Measurements from ENCODE around the gene KCTD4. TPM values are rescaled to one million over a fixed set of nuclear protein-coding genes. Genes with fewer than 3 reads are reported as not detected.

KCTD4 gene
- total RNA-seq, 2 donors from 2014 or later: not detected

GRCh38 chr13:45196096-45196495 lies 4.7 kb downstream of the KCTD4 start:
- no peak for DNase-seq
- 81% methylated on average over 3 of the region's 3 CpGs; no CpG with 5 or more reads in 1 of the 2 experiments for WGBS, 2 experiments (ENCODE audit: insufficient coverage in 1 of 2, insufficient read length in 1 of 2)
- Histone ChIP-seq H3K27me3 (ENCODE audit: control insufficient read depth, insufficient read depth, low read length, poor library complexity, severe bottlenecking) (no peaks in the 10 kb centered on the region), H3K4me3 (ENCODE audit: low read length) (no peak overlapping the region), H3K9ac (ENCODE audit: extremely low read depth, low read length, poor library complexity, severe bottlenecking) (no peak overlapping the region), H3K9me3 (ENCODE audit: control insufficient read depth, low read length) (no peaks in the 10 kb centered on the region), H3K27ac (ENCODE audit: low read depth, low read length) (no peak overlapping the region), H3K4me1 (ENCODE audit: control insufficient read depth, insufficient read depth, low read length) (peaks cover 8% of the 10 kb centered on the region), H3K36me3 (ENCODE audit: control insufficient read depth, insufficient read depth, low read length) (no peaks in the 10 kb centered on the region)
- TF ChIP-seq CTCF (conservative IDR thresholded peaks at IDR 0.05): no peak
- Mint-ChIP-seq H3K36me3 (ENCODE audit: low read depth) (peaks cover 3% of the 10 kb centered on the region), H3K9me3 (no peaks in the 10 kb centered on the region), H3K4me1 (peaks cover 27% of the 10 kb centered on the region), H3K27me3 (ENCODE audit: insufficient read depth) (no peaks in the 10 kb centered on the region), H3K4me3 (no peak overlapping the region), H3K27ac (no peak overlapping the region)

- Histone ChIP-seq H3K9ac (ENCODE audit: extremely low read depth, low read length, poor library complexity, severe bottlenecking) (no peak overlapping the region), H3K36me3 (ENCODE audit: control insufficient read depth, insufficient read depth, low read length) (no peaks in the 10 kb centered on the region), H3K27me3 (ENCODE audit: control insufficient read depth, insufficient read depth, low read length, poor library complexity, severe bottlenecking) (no peaks in the 10 kb centered on the region), H3K9me3 (ENCODE audit: control insufficient read depth, low read length) (no peaks in the 10 kb centered on the region), H3K27ac (ENCODE audit: low read depth, low read length) (no peak overlapping the region), H3K4me1 (ENCODE audit: control insufficient read depth, insufficient read depth, low read length) (peaks cover 8% of the 10 kb centered on the region), H3K4me3 (ENCODE audit: low read length) (no peak overlapping the region)
- no peak for DNase-seq
- TF ChIP-seq CTCF (conservative IDR thresholded peaks at IDR 0.05): no peak
- Mint-ChIP-seq H3K9me3 (no peaks in the 10 kb centered on the region), H3K27ac (peak overlapping the region; percentile 87), H3K4me1 (peaks cover 27% of the 10 kb centered on the region), H3K36me3 (ENCODE audit: low read depth) (peaks cover 3% of the 10 kb centered on the region), H3K27me3 (ENCODE audit: insufficient read depth) (no peaks in the 10 kb centered on the region), H3K4me3 (no peak overlapping the region)
- WGBS, 2 experiments (ENCODE audit: insufficient coverage in 1 of 2, insufficient read length in 1 of 2): 86 to 100% methylated on average over 1 of the region's 1 CpG
Measured at GRCh38 chr13:45195421-45195820, 5.4 kb downstream of the KCTD4 start.

GRCh38 chr13:45194081-45194939 lies 6.5 kb downstream of the KCTD4 start:
- Mint-ChIP-seq H3K9me3 (no peaks in the 10 kb centered on the region), H3K36me3 (ENCODE audit: low read depth) (peaks cover 6% of the 10 kb centered on the region), H3K27me3 (ENCODE audit: insufficient read depth) (no peaks in the 10 kb centered on the region), H3K27ac (no peak overlapping the region), H3K4me3 (no peak overlapping the region), H3K4me1 (peaks cover 27% of the 10 kb centered on the region)
- Histone ChIP-seq H3K27ac (ENCODE audit: low read depth, low read length) (no peak overlapping the region), H3K36me3 (ENCODE audit: control insufficient read depth, insufficient read depth, low read length) (no peaks in the 10 kb centered on the region), H3K4me1 (ENCODE audit: control insufficient read depth, insufficient read depth, low read length) (peaks cover 8% of the 10 kb centered on the region), H3K9me3 (ENCODE audit: control insufficient read depth, low read length) (no peaks in the 10 kb centered on the region), H3K4me3 (ENCODE audit: low read length) (no peak overlapping the region), H3K9ac (ENCODE audit: extremely low read depth, low read length, poor library complexity, severe bottlenecking) (no peak overlapping the region), H3K27me3 (ENCODE audit: control insufficient read depth, insufficient read depth, low read length, poor library complexity, severe bottlenecking) (no peaks in the 10 kb centered on the region)
- TF ChIP-seq CTCF (conservative IDR thresholded peaks at IDR 0.05): peak; percentile 72
- 70 to 76% methylated on average over 13 to 15 of the region's 15 CpGs for WGBS, 2 experiments (ENCODE audit: insufficient coverage in 1 of 2, insufficient read length in 1 of 2)
- DNase-seq: peak; percentile 71
